Endothelial cell of umbilical vein (primary cell): Measurements from ENCODE around the gene TRPM3. TPM values are rescaled to one million over a fixed set of nuclear protein-coding genes. Genes with fewer than 3 reads are reported as not detected.

Experiments used
- BruUV-seq: library from RNA; stranded (reverse); fragments of 400-500 nt; replicated peaks from 2 replicates; lab custom pipeline; 2021; lab: Mats Ljungman, UMichigan
- CTCF ChIA-PET: fragments of 300-600, 350-600 bp; sonication (Branson Sonifier 250); formaldehyde crosslinking; loops from one replicate; lab custom pipeline; 2021; ENCODE audit warnings: antibody characterized with exemption, inconsistent platforms; lab: Charles Lee
- POLR2A ChIA-PET: fragments of 300-600, 350-600 bp; sonication (Branson Sonifier 250); formaldehyde crosslinking; loops from one replicate; lab custom pipeline; 2021; ENCODE audit warnings: antibody characterized with exemption, inconsistent platforms; lab: Charles Lee
- DNase-seq: peaks from one replicate; pipeline ENCODE4 v3.0.0-alpha.2; 2011; ENCODE audit warnings: low read depth, low spot score
- FAIRE-seq: peaks from 2 replicates; lab custom pipeline; 2011; peaks lifted over from hg19 to GRCh38; lab: Jason Lieb, UNC
- H2AFZ ChIP-seq: 2 replicates; pipeline ENCODE4 v1.6.0; 2012; ENCODE audit warnings: low read depth, low read length, control low read depth, inconsistent platforms
- H3K27ac ChIP-seq: 2 replicates; pipeline ENCODE4 v1.5.1; 2011; ENCODE audit warnings: low read depth, mild to moderate bottlenecking, control low read depth, low read length, moderate library complexity; ENCODE audit not compliant: insufficient read depth
- H3K27me3 ChIP-seq, 2 experiments: 2 replicates each; pipeline versions ENCODE4 v1.6.0 to v1.6.1; 2011; ENCODE audit warnings: low read length in 2 of 2, mixed read lengths in 1 of 2; ENCODE audit not compliant: control insufficient read depth in 2 of 2, insufficient read depth in 2 of 2
- H3K36me3 ChIP-seq, 2 experiments: 2 replicates in 1 of 2; 3 replicates in 1 of 2; pipeline ENCODE4 v1.5.1; 2011; ENCODE audit warnings: low read length in 2 of 2, mild to moderate bottlenecking in 1 of 2, moderate library complexity in 1 of 2; ENCODE audit not compliant: control insufficient read depth in 2 of 2, insufficient read depth in 2 of 2; ENCODE audit errors: extremely low read depth in 1 of 2
- H3K4me1 ChIP-seq: 3 replicates; pipeline ENCODE4 v1.5.1; 2011; ENCODE audit warnings: mild to moderate bottlenecking, low read length; ENCODE audit not compliant: control insufficient read depth, insufficient read depth; ENCODE audit errors: extremely low read depth
- H3K4me2 ChIP-seq: 2 replicates; pipeline ENCODE4 v1.6.1; 2011; ENCODE audit warnings: low read length, control low read depth, mixed read lengths; ENCODE audit not compliant: insufficient read depth
- H3K4me3 ChIP-seq, 3 experiments: fragments of 200-600 bp in 1 of 3; sonication (generic), shearing (Covaris generic) in 1 of 3; replicated peaks in 1 of 3; 2 replicates each; pipeline ENCODE4 v1.5.1; 2011 to 2016; ENCODE audit warnings: control low read depth in 3 of 3, low read length in 3 of 3, mild to moderate bottlenecking in 2 of 3, inconsistent platforms in 1 of 3, low read depth in 1 of 3, moderate library complexity in 1 of 3; ENCODE audit not compliant: insufficient read depth in 1 of 3
- H3K79me2 ChIP-seq: 2 replicates; pipeline ENCODE4 v1.6.0; 2012; ENCODE audit warnings: low read length, inconsistent platforms; ENCODE audit not compliant: control insufficient read depth, insufficient read depth
- H3K9ac ChIP-seq: replicated peaks from 2 replicates; pipeline ENCODE3; 2011; ENCODE audit warnings: low read length, control low read depth; ENCODE audit not compliant: insufficient read depth; ENCODE audit errors: extremely low read depth
- H3K9me1 ChIP-seq: replicated peaks from 3 replicates; pipeline ENCODE4 v1.6.0; 2011; ENCODE audit warnings: mild to moderate bottlenecking, low read length; ENCODE audit not compliant: control insufficient read depth, insufficient read depth; ENCODE audit errors: extremely low read depth
- H3K9me3 ChIP-seq: replicated peaks from 2 replicates; pipeline ENCODE4 v1.5.1; 2012; ENCODE audit warnings: low read length, inconsistent platforms; ENCODE audit not compliant: control insufficient read depth, insufficient read depth
- H4K20me1 ChIP-seq: replicated peaks from 2 replicates; pipeline ENCODE3; 2011; ENCODE audit warnings: mild to moderate bottlenecking, low read length; ENCODE audit not compliant: control insufficient read depth, insufficient read depth; ENCODE audit errors: extremely low read depth
- CTCF ChIP-seq, 2 donors: IDR thresholded peaks; 1 replicate in 1 of 2; 2 replicates in 1 of 2; pipeline ENCODE4 v1.5.1; 2011; ENCODE audit warnings: low read length in 2 of 2, mild to moderate bottlenecking in 2 of 2, moderate library complexity in 2 of 2, control low read depth in 1 of 2, inconsistent platforms in 1 of 2, low read depth in 1 of 2; ENCODE audit not compliant: insufficient read depth in 1 of 2; ENCODE audit errors: extremely low read depth in 1 of 2
- EZH2 ChIP-seq: IDR thresholded peaks from 2 replicates; pipeline ENCODE4 v1.6.1; 2012; ENCODE audit warnings: borderline replicate concordance, low read depth, mild to moderate bottlenecking, moderate library complexity, low read length, inconsistent platforms; ENCODE audit not compliant: severe bottlenecking
- FOS ChIP-seq: IDR thresholded peaks from 2 replicates; pipeline ENCODE4 v1.6.1; 2011; ENCODE audit warnings: mild to moderate bottlenecking, low read length, moderate library complexity, borderline replicate concordance; ENCODE audit not compliant: insufficient read depth
- GATA2 ChIP-seq: IDR thresholded peaks from 2 replicates; pipeline ENCODE4 v1.7.0; 2011; ENCODE audit warnings: low read depth, mild to moderate bottlenecking, moderate library complexity, mixed read lengths, low read length; ENCODE audit not compliant: insufficient read length, insufficient read depth
- JUN ChIP-seq: IDR thresholded peaks from 2 replicates; pipeline ENCODE4 v1.6.1; 2011; ENCODE audit warnings: borderline replicate concordance, low read depth; ENCODE audit not compliant: insufficient read length, insufficient read depth
- MAX ChIP-seq: IDR thresholded peaks from 2 replicates; pipeline ENCODE4 v1.6.1; 2011; ENCODE audit not compliant: insufficient read depth, insufficient read length
- MYC ChIP-seq: IDR thresholded peaks from one replicate; pipeline ENCODE4 v1.6.1; 2011; ENCODE audit warnings: mild to moderate bottlenecking, low read depth, low read length
- POLR2A ChIP-seq: IDR thresholded peaks from 2 replicates; pipeline ENCODE4 v1.6.1; 2012; ENCODE audit warnings: low read depth, mild to moderate bottlenecking, control low read depth, low read length
- POLR2AphosphoS5 ChIP-seq: IDR thresholded peaks from 2 replicates; pipeline ENCODE4 v1.6.1; 2012; ENCODE audit warnings: low read depth, mild to moderate bottlenecking, control low read depth, low read length, moderate library complexity; ENCODE audit not compliant: insufficient read depth
- dilution Hi-C: fragments of 300-500 bp; cut with MboI; formaldehyde crosslinking; loops from one replicate; pipeline ENCODE4 v1.15.0; 2019; ENCODE audit warnings: low sequenced_read_pairs; ENCODE audit not compliant: extremely low pct_ligation_motif_present
- intact Hi-C: fragments of 100-400 bp; cut with micrococcal nuclease; formaldehyde crosslinking; loops from one replicate; pipeline ENCODE4 v1.10.0; 2022
- polyA plus RNA-seq, 4 experiments: library from polyadenylated mRNA; depleted of rRNA in 3 of 4; stranded (reverse) in 3 of 4; unstranded in 1 of 4; fragments of >200 nt; gene quantifications; 2 replicates each; pipeline versions ENCODE4 v1.2.1 to v1.2.3, GENCODE V29; 2011 to 2012; ENCODE audit warnings: missing spikeins in 1 of 4
- total RNA-seq: library from RNA; stranded (reverse); gene quantifications from 2 replicates; pipeline ENCODE4 v1.2.3, GENCODE V29; 2021

TRPM3 gene
- total and polyA plus RNA-seq, 2 donors (not counting 3 experiments of a cell fraction or from before 2014, with no cell fraction given): 0.17 to 0.33 TPM

- no peaks in the 10 kb centered on the region for H3K9me3 ChIP-seq
- H3K27ac ChIP-seq: peak overlapping the region; percentile 73
- FAIRE-seq: no peak
- H3K4me2 ChIP-seq: no peak overlapping the region
- H3K4me1 ChIP-seq: peaks cover 17% of the 10 kb centered on the region
- TSS peak; percentile 92 for BruUV-seq
- dilution Hi-C loops (no loop called here), intact Hi-C loops (loop anchor here (5.0 kb wide), 1 partner anchor 668 kb away; no protein-coding TSS in a partner anchor)
- peak; percentile 13 for DNase-seq
- H4K20me1 ChIP-seq: no peaks in the 10 kb centered on the region
- no peaks in the 10 kb centered on the region for H3K27me3 ChIP-seq
- H3K9ac ChIP-seq: peak overlapping the region; percentile 32
- ChIA-PET POLR2A (interaction anchor here (2.0 kb wide), 1 partner anchor 181 kb away, joined by 9 read pairs; no protein-coding TSS in a partner anchor), CTCF (interaction anchor here (0.9 to 4.9 kb wide), 12 partner anchors 8 to 488 kb away, joined by 3 to 255 read pairs (median 4); partner anchors contain the start of gene KLF9)
- H3K9me1 ChIP-seq: no peaks in the 10 kb centered on the region
- H3K36me3 ChIP-seq: no peaks in the 10 kb centered on the region
- TF ChIP-seq CTCF (IDR thresholded peaks at IDR 0.05; ENCODE audit: extremely low read depth in 1 of 2, insufficient read depth in 1 of 2, low read depth in 1 of 2, low read length in 2 of 2): no peak
- TF ChIP-seq POLR2AphosphoS5: no peak
- no peak for TF ChIP-seq POLR2A
- TF ChIP-seq FOS: no peak
- no peak for TF ChIP-seq MAX
- TF ChIP-seq EZH2: no peak
- TF ChIP-seq JUN: no peak
- TF ChIP-seq MYC: no peak
- TF ChIP-seq GATA2: no peak
- H3K4me3 ChIP-seq: no peak overlapping the region
- H3K79me2 ChIP-seq: no peaks in the 10 kb centered on the region
- no peak overlapping the region for H2AFZ ChIP-seq
These were observed 520.9 kb downstream of the TRPM3 start for GRCh38 chr9:70600506-70600905.
